IPS DF 4.7 (cell line): ENCODE data around the gene NCK1.

Source experiments
- DNase-seq: peaks from one replicate; pipeline ENCODE4 v3.0.0-alpha.2; 2013; ENCODE audit warnings: low spot score; ENCODE audit errors: extremely low read depth

The NCK1 gene

DNA sequence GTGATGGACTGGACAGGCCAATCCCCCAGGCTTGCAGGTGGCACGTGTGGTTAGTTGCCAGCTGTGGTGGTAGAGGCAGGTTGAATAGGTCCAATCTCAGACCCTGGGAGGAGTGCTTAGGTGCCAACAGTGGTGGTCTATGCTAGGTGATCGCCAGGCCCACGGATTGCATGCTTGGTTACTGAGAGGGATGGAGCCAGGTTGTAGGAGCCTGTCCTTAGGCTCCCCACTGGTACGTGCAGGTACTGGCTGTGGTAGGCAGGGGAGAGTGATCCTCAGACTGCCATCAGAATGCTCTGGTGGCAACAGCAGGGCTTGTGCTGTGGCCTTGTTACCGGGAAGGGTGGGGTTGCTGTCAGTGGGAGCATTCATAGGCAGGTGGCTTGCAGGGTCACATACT is 44.7 kb downstream of the NCK1 start:
- no peak for DNase-seq

DNA sequence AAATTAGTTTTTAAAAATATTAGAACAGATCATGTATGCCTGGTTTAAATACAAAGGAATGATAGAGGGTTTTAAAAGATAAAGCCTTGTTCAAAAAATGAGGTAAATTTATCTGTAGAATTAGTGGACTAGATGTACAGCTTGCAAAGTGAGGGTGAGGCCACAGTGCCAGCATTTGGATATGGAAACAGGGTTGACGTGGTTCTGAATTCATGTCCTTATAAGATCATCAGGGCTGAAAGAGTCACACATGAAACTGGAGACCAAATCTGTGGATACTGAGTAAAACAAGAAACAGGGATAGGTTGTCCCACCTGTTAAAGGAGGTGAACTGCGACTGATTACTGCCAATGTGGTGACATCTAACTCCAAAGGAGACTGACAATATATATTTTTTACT is 46.3 kb downstream of the NCK1 start:
- DNase-seq = no peak

DNA sequence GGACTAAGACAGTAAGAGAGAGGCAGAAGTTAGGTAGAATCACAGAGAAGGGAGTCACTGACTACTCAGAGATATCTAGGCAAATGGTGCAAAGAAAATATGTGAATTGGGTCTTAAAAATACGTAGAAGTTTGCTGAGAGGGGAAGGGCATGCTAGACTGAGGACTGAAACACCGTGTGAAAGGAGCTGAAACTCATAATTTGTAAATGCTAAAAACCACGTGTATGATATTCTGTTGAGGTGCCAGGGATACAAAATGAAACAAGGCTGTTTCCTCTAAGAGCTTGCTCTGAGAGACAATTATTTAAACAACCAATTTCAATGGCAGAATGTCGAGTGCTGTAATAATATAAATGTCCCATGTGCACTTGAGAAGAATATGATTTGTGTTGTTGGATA is 47.2 kb downstream of the NCK1 start:
- DNase-seq = no peak

DNA sequence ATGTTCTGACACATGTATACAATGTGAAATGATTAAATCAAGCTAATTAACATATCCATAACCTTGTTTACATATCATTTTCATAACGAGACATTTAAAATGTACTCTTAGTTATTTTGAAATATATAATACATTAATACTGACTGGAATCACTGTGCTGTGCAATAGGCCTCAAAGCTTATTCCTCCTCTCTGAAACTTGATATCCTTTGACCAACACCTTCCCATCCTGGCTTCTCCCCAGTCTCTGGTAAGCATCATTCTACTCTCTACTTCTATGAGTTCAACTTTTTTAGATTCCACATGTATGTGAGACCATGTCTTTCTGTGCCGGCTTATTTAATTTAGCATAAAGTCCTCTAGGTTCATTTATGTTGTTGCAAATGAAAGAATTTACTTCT is 48.7 kb downstream of the NCK1 start:
- no peak for DNase-seq

DNA sequence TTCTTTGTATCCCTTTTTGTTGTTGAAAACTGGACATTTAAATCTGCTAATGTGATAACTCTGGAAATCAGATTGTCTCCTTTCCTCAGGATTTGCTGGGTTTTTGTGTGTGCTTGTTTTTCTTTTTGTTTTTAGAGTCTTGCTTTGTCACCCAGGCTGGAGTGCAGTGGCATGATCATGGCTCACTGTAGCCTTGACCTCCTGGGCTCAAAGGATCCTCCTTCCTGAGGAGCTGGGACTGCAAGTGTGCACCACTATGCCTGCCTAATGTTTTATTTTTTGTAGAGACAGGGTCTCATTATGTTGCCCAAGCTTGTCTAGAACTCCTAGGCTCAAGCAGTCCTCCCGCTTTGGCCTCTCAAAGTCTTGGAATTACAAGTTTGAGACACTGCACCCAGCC is 51.2 kb downstream of the NCK1 start:
- no peak for DNase-seq

DNA sequence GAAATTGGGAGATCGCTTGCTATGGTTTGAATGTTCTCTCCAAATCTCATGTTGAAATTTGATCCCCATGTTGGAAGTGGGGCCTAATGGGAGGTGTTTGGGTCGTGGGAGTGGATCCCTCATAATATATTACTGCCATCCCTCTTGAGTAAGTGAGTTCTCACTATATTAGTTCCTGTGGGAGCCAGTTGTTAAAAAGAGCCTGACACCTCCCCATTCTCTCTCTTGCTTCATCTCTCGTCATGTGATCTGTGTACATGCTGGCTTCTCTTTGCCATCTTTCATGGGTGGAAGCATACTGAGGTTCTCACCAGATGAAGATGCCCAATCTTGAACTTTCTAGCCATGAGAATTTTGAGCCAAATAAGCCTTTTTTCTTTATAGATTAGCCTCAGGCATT is 52.7 kb downstream of the NCK1 start:
- no peak for DNase-seq

DNA sequence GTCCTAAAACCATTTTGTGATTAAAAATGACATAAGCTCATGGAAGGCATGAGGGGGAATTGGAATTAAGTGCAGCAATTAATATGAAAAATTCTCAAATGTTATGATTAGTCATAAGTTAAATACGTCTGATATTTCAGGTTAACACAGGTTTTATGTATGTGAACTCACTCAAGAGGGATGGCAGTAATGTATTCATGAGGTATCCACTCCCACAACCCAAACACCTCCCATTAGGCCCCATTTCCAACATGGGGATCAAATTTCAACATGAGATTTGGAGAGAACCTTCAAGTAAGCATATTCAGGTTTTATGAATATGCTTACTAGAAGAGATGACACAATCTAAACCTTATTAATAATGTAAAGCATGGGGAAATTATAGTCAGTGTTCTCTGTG is 54.2 kb downstream of the NCK1 start:
- no peak for DNase-seq

DNA sequence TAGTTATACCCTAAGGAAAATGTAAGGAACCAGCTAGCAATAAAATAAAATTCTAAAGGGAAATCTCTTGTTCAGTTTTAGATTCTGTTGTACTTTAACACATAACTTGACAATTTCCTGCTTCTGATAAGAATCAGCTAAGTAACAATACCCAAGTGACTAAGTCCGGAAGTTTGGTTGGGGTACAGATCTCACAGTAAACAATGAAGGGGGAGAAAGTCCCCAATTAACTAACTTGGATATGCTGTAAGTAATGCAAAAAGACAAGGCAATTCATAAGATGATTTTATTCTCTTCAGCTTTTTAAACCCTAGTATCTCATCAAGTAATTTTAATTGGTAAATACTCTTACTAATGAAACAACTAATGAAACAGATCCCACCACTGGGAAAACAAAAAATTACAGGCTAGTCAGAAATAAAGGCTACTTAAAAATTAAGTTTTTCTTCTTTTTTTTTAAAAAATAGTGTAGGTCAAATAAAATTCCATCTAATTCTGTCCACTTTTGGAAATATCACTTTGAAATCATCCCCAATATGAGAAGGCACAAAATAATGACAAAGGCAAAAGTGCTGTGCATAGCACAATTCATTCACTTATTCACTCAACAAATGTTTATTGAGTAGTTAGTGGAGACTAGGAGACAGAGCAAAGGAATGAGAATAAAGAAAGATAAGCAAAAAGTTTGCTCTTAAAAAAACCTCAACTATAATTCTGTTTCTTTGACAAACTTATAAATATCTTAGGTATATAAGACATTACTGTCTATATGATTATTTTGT is 58.0 kb downstream of the NCK1 start:
- no peak for DNase-seq

DNA sequence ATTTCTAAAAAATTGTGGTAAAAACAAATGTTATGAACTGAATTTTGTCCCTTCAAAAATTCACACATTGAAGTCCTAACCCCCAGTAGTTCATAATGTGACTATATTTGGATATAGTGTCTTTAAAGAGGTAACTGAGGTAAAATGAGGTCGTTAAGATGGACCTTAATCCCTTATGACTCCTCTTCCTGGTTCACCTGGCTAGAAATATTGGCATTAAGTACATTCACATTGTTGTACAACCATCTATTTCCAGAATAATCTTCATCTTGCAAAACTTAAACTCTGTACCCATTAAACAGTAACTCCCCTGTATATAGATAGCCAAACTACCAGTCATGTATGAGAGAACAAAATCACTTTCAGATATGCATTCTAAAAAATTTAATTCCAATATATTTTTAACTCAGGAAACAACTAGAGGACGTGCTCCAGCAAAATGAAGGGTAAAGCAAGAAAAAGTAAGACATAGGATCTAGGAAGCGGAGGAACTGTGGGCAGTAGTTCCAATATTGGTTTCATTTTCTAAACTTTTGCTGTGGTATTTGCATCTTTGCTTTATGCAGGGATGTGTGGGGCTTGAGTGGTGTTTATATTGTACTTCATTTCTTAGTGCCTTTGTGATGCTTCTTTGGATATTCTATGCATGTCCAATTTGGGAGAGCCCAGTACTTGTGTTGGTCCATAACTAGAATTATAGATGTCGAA is 59.0 kb downstream of the NCK1 start:
- no peak for DNase-seq

DNA sequence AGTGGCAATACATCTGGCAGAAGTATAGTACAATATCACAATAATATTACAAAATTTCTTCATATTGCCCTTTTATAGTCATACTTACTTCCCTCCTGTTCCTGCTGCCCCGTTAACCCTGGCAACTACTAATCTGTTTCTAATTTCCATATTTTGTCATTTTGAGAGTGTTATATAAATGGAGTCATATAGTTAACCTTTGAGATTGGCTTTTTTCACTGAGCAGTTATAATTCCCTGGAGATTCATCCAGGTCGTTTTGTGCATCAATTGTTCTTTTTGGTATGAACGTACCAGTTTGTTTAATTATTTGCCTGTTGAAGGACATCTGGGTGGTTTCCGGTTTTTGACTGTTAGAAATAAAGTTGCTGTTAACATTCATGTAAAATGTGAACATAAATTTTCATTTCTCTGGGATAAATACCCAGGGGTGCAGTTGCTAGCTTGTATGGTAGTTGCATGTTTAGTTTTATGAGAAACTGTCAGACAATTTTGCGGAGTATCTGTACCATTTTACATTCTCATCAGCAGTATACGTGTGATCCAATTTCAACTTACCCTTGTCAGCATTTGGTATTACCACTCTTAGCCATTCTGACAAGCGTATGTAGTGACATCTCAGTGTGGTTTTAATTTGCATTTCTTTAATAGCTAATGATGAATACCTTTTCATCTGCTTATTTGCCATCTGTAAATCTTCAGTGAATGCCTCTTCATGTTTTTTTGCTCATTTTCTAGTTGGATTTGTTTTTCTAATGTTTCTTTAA is 63.6 kb downstream of the NCK1 start:
- DNase-seq = no peak

DNA sequence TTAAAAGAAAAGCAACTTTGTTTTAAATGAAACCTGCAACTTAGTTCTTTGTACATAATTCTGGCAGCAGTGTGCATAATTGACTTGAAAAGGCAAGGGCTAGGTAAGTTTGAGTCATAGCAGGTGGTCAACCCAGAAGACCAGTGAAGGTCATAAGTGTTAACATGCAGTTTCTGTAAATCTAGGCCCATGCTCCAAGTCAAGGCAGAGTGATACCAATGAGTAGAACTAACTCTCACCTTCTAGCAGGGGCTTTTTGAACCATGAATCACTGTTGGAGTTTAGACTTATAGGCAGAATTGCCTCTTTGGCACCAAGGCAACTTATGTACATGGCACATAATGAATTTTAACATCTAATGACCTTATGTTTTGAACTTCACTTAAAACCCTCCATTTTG is 66.2 kb downstream of the NCK1 start:
- no peak for DNase-seq

DNA sequence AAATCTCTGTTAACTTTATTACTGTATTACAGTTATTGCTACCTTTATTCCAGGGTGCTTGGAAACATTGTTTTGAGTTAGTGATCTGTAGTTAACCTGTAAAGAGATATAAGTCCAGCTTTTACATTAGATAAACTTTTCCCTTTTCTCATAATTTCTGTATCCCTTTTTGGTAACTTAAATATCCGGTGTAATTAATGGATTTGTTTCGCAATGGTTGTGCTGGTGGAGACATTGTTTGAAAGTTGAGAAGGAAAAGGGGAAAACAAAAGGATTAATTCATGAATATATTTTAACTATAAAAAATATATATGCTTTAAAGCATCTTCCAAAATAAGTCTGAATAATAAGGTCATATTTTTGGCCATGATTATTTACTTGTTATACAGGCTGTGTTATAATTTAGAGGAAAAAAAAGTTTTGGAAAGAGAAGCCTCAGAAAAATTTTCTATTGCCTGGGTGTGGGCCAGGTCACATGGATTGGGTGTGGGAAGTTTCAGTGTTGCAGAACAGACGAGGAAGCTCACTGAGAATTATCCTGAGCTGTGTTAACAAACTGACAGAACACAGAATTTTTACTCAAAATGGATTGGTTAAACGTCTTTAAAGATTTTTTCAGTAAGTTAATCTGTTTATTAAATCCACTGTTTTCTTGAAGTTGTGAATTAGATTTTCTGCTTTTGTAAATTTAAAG is 68.1 kb downstream of the NCK1 start:
- DNase-seq = no peak

DNA sequence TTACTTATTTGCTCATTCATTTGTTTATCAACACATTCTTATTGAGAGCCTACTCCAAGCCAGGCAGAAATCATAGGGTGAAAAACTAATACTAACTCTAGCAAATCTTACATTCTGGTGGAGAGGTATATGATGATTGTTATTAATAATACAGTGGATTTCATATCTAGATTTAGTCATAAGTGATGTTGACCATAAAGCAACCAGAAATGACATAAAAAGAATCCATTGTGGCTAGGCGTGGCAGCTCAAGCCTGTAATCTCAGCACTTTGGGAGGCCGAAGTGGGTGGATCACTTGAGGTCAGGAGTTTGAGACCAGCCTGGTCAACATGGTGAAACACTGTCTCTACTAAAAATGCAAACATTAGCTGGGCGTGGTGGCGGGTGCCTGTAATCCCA is 69.6 kb downstream of the NCK1 start:
- no peak for DNase-seq

DNA sequence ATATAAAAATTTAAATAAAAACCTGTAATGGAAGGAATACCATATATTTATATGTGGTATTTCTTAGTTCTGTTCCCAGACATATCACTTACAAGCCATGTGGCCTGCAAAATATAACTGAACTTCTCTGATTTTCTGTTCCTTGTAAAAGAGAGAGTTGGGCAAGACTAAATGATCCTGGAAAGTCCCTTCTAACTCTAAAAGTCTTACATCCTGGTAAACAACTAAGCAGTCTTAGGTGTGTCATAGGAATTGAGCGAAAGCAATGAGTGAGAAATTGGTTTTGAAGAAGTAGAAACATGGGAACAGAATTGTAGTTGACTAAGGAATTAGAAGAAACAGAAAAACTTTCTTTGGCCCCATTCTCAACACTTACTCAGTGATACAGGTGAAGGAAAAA is 70.5 kb downstream of the NCK1 start:
- no peak for DNase-seq

DNA sequence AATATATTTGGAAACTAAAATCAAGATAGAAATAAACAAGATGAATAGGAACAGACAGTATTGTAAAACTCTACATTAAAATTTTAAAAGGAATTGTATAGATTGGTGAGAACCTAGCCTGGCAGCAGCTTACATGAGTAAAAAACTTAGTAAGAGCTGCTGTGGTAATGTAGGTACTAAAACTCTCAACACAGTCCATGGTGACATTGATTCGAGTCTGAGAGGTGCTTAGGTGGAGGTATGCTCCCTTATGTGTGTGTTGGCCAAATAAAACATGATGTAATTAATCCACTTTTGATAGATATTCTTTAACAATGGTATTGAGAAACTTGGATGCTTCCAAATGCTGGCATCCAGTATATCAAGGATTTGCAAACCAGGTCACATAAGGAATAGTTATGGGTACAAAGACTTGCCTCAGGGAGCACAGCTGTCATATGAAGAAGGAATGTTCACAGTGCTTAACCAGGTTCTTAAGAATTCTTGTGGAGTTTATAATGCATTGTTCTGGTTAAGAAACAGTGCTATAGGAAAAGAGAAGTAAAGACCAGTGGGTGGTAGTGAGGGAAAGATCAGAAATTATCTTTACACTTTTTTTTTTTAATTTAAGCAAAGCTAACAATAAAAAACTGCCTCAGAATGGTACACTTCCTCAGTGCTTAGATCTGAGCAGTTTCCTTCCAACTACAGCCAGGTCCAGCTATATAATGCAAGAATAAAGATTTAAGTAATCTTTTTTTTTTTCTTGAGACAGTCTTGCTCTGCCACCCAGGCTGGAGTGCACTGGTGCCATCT is 71.2 kb downstream of the NCK1 start:
- DNase-seq = no peak

DNA sequence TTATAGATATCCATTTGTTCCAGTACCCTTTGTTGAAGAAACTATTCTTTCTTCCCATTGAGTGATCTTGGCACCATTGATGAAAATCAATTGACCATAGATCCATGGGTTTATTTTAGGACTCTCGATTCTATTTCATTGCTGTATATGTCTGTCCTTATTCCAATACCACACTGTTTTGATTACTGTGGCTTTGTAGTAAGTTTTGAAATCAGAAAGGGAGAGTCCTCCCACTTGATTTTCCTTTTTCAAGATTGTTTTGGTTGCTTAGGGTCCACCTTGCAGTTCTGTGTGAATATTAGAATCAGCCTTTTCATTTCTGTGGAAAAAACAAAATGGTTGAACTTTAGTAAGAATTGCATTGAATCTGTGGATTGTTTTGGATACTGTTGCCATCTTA is 75.2 kb downstream of the NCK1 start:
- no peak for DNase-seq

DNA sequence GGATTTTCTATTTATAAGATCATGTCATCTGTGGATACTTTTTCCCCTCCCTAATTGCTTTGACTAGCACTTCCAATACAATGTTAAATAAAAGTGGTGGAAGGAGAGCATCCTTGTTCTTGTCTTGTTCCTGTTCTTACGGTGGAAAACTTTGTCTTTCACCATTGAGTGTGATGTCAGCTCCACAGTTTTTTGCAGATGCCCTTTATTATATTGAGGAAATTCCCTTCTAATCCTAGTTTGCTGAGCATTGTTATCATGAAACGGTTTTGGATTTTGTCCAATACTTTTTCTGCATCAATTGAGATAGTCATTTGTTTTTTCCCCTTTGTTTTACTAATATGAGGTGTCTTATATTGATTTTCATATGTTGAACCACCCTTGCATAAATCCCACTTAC is 75.8 kb downstream of the NCK1 start:
- DNase-seq = no peak

DNA sequence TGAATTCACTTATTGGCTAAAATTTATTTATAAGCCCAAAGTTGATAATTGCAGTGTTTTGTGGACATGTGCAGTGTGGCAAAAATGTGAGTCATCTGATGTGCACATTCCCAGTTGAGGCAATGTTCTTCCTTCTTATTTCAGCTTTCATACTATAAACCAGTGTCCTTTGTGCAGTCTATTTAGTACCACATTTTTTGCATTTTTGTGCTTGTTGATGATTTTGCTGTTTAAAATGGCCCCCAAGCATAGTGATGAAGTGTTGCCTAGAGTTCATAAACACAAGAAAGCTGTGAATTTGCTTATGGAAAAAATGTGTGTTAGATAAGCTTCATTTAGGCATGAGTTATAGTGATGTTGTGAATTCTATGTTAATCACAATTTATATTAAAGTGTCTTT is 76.3 kb downstream of the NCK1 start:
- no peak for DNase-seq

DNA sequence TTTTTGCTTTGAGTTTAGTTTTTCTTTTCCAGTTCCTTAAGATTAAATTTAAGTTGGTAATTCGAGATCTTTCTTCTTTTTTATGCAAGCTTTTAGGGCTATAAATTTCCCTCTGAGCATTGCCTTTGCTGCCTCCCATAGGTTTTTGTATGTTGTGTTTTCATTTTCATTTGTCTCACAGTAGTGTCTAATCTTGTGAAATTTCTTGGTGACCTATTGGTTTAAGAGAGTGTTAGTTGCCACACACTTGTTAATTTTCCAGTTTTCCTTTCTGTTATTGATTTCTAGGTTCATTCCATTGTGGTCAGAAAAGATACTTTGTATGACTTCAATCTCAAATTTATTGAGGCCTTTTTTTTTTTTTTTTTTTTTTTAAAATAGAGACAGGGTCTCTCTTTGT is 77.5 kb downstream of the NCK1 start:
- no peak for DNase-seq

DNA sequence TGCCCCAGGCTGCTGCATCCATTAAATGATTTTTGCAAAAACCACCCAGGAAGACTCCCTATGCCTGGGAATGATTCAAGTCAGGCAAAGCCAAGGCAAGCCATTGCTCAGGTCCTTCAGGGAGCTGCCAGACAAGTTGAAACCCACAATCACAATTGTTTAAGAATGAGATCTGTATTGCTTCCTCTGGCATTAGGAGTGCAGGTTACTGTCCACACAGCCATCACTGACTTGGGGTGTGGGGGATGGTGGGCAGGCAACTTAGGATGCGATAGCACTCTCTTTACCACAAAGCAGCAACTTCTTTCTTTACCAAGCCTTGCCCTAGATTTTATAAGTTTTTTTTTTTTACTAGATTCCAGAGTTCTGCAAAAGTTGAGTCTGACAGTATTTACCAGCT is 80.8 kb downstream of the NCK1 start:
- no peak for DNase-seq

DNA sequence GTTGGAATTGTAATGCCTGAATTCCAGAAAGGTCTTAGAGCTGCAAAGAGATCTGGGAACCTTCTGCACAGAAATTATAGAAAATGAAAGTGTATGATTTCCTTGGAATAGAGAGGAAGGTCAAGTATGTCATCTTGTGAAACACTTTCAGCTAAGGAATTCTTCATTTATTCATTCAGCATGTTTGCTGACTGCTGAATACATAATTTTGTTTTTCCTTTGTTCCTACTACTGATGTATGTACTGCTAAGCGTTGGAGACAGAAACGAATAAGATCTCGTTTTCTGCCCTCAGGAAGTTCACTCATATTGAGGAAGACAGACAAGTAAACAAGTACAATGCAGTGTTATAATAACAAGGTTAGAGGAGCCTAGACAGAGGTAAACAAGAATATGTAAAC is 81.4 kb downstream of the NCK1 start:
- DNase-seq = no peak
